Measurements from ENCODE around the gene ESPL1. TPM values are rescaled to one million over a fixed set of nuclear protein-coding genes. Genes with fewer than 3 reads are reported as not detected.

Gene ESPL1
- polyA plus RNA-seq (2013, experiment 1 of 2), result 22.4 TPM
- 21.1 TPM for polyA plus RNA-seq (2013, experiment 2 of 2)

DNA sequence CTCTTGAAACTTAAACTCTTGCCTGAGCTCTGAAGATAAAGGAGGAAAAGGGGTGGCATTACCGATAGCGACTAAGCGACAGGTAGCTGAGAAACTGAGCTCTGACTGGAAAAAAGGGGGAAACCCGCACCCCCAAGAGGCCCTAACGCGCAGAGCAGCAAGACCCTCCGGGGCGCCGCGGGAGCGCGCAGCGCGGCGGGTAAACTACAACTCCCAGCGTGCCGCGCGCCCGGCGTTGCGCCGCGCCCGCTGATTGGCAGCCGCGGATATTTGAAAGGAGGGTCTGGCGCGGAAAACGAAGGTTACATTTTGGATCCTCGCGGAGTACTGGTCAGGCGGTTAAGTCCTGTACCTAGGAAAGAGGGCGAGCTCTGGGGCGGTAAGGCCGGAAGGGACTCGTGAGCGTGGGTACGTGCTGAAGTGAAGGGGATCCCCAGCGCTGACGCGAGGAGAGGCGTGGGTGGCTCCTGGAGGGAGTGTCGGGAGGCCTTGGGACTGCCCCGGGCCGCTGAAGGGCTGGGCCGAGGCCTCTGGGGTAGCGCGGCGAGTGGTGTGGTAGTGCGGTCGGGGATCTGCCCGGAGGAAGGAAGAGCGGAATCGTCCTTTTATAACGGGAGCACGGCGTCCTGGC is at the start of gene ESPL1:
Gene ESPL1, plus strand, starts transcription at position 301 of the 631 bp plus-strand sequence. CDS start 468 bp downstream, outside the sequence.
- Histone ChIP-seq H3K9me3 (ENCODE audit: control insufficient read depth, low read length) (no peaks in the 10 kb centered on the region), H3K27ac (ENCODE audit: low read depth, low read length, severe bottlenecking) (no peak within 1 kb of the TSS), H3K4me1 (ENCODE audit: control insufficient read depth, insufficient read depth, low read length, poor library complexity, severe bottlenecking) (peaks cover 20% of the 10 kb centered on the region), H3K4me3 (ENCODE audit: extremely low read depth, insufficient read depth, low read length, poor library complexity, severe bottlenecking) (peak within 1 kb of the TSS; percentile 62), H3K36me3 (ENCODE audit: control insufficient read depth, insufficient read depth, low read length) (peaks cover 36% of the 10 kb centered on the region)
- WGBS, 2 experiments (ENCODE audit: insufficient coverage in 2 of 2), result 0 to 1% methylated on average over 39 to 46 of the region's 58 CpGs

DNA sequence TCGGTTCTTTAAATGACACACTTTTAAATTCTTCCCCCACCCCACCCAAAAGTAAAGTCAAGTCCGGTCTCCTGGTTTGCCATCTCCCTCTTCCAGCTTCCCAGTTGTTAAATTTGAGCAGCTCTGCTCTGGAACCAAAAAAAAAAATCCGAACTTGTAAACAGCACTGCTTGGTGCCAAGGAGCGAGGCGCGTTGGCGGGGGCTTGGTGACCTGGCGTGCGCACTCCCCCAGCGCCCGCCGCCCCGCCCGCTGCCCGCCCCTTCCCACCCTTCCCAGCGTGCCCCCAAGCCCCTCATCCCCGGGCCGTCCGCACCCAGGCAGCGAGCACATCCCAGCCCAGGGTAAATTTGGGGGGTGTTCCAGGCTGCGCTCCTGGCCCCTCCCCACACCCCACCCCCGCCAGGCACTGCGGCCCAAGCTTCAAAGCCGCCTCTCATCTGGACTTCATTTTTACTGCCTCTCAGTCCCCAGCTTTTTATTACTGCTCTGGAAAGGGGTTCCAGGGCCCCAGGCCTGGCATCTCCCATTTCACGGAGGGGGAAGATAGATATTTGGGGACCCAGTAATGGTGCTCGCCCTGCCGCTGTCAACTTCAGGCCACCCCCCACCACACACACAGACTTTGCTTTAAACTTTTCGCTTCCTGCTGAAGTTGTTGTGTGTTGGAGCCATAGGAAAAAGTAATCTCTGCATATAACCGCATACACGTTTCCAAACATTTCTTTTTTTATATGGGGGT is 49.4 kb upstream of the ESPL1 start:
- peaks cover 9% of the 10 kb centered on the region for H3K36me3 ChIP-seq (ENCODE audit: control insufficient read depth, insufficient read depth, low read length)
- no peak overlapping the region for H3K27ac ChIP-seq (ENCODE audit: low read depth, low read length, severe bottlenecking)
- H3K4me3 ChIP-seq (ENCODE audit: extremely low read depth, insufficient read depth, low read length, poor library complexity, severe bottlenecking), result peak overlapping the region; percentile 65
- no peaks in the 10 kb centered on the region for H3K9me3 ChIP-seq (ENCODE audit: control insufficient read depth, low read length)
- peaks cover 62% of the 10 kb centered on the region for H3K4me1 ChIP-seq (ENCODE audit: control insufficient read depth, insufficient read depth, low read length, poor library complexity, severe bottlenecking)
- WGBS, 2 experiments (ENCODE audit: insufficient coverage in 2 of 2), result 10 to 13% methylated on average over 8 to 9 of the region's 30 CpGs

DNA sequence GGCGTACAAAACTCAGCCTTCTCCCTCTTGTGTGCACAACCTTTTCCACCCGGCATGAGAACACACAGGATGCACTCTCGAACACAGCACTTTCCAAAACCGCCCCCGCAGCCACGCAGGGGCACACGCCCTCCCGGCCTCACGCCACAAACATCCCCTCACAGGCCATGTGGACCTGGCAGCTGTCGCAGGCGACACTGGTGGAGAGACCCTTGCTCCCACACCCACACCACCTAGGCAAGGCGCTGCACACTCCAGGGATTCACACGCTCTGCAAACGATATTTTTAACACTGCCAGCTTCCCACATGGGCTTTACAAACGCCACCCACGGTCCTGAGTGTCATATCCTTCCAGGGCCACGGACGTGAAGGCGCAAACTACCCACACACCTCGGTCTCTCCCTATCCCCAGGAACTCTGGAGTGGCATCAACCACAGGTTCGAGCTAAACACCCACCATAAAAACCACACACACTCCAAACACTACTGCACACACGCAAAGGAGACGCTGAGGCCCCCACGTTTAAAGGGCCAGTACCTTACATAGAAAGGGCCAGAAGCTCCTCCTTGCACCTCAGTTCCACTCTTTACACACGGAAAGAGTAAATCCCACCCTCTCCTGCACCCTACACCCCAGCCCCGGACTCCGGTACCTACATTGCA is 48.7 kb upstream of the ESPL1 start:
- Histone ChIP-seq H3K9me3 (ENCODE audit: control insufficient read depth, low read length) (no peaks in the 10 kb centered on the region), H3K27ac (ENCODE audit: low read depth, low read length, severe bottlenecking) (no peak overlapping the region), H3K4me3 (ENCODE audit: extremely low read depth, insufficient read depth, low read length, poor library complexity, severe bottlenecking) (peak overlapping the region; percentile 65), H3K36me3 (ENCODE audit: control insufficient read depth, insufficient read depth, low read length) (peaks cover 6% of the 10 kb centered on the region), H3K4me1 (ENCODE audit: control insufficient read depth, insufficient read depth, low read length, poor library complexity, severe bottlenecking) (peaks cover 66% of the 10 kb centered on the region)
- WGBS, 2 experiments (ENCODE audit: insufficient coverage in 2 of 2), result 3% methylated on average over 26 of the region's 27 CpGs

DNA sequence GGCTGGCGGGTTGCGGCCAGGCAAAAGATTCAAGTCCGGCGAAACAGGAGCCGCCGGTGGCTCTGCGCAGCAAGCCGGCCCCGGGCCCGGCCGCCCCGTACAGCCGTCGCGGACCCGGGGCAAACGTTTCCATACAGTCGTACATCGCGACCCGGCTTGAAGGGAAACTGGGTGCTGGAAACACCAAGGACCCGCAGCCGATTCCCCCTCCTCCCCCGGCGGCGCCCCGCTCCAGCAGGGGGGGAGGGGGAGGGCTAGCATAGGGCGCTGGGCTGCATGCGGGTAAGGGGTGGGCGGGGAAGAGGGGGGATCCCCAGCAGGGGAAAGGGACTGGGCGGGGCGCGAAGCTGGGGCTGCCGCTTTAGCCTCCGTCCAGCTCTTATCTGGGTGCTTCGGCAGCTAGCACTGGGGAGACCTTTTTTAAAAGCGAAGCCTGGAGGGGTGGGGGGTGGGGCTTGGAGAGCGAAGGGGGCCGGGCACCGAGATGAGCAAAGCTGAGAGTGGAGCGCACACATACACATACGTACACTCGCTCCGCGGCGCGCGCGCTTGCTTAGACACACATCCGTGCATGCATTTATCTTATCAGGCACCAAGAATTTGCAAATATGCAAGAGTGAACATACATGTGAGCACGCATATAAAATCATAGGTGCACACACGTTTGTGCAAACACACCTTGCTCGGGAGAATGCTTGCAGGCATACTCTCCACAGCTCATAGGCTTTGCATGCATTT is 48.0 kb upstream of the ESPL1 start:
- peaks cover 66% of the 10 kb centered on the region for H3K4me1 ChIP-seq (ENCODE audit: control insufficient read depth, insufficient read depth, low read length, poor library complexity, severe bottlenecking)
- WGBS, 2 experiments (ENCODE audit: insufficient coverage in 2 of 2), result 0 to 1% methylated on average over 25 to 36 of the region's 53 CpGs
- H3K27ac ChIP-seq (ENCODE audit: low read depth, low read length, severe bottlenecking), result peak overlapping the region; percentile 73
- H3K9me3 ChIP-seq (ENCODE audit: control insufficient read depth, low read length), result no peaks in the 10 kb centered on the region
- peaks cover 3% of the 10 kb centered on the region for H3K36me3 ChIP-seq (ENCODE audit: control insufficient read depth, insufficient read depth, low read length)
- H3K4me3 ChIP-seq (ENCODE audit: extremely low read depth, insufficient read depth, low read length, poor library complexity, severe bottlenecking), result peak overlapping the region; percentile 65

DNA sequence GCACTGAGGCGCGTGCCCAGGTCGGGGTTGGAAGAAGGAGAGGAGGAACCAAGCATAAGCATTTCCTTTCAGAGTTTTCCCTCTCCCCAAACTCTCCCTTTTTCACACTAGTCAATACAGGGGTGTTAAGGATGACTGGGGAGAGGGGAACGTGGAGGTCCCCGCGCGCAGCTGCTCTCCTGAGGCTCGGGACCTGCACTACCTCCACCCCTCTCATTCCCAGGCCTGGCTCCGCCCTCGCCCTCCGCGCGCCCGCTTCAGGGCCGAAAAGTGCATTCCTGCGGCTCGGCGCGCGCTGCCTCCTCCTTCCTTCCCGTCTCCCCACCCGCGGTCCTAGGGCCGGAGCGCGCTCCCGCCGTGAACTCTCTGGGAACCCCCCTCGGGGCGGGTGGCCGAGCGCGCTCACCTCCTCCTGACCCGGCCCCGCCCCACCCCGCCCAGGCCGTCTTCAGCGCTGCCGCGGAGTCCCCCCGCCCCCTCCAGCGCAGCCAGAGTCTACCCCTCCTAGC is 47.4 kb upstream of the ESPL1 start:
- 0% methylated on average over 11 to 26 of the region's 42 CpGs for WGBS, 2 experiments (ENCODE audit: insufficient coverage in 2 of 2)
- H3K4me1 ChIP-seq (ENCODE audit: control insufficient read depth, insufficient read depth, low read length, poor library complexity, severe bottlenecking), result peaks cover 66% of the 10 kb centered on the region
- no peaks in the 10 kb centered on the region for H3K9me3 ChIP-seq (ENCODE audit: control insufficient read depth, low read length)
- peak overlapping the region; percentile 93 for H3K27ac ChIP-seq (ENCODE audit: low read depth, low read length, severe bottlenecking)
- no peaks in the 10 kb centered on the region for H3K36me3 ChIP-seq (ENCODE audit: control insufficient read depth, insufficient read depth, low read length)
- peak overlapping the region; percentile 65 for H3K4me3 ChIP-seq (ENCODE audit: extremely low read depth, insufficient read depth, low read length, poor library complexity, severe bottlenecking)

DNA sequence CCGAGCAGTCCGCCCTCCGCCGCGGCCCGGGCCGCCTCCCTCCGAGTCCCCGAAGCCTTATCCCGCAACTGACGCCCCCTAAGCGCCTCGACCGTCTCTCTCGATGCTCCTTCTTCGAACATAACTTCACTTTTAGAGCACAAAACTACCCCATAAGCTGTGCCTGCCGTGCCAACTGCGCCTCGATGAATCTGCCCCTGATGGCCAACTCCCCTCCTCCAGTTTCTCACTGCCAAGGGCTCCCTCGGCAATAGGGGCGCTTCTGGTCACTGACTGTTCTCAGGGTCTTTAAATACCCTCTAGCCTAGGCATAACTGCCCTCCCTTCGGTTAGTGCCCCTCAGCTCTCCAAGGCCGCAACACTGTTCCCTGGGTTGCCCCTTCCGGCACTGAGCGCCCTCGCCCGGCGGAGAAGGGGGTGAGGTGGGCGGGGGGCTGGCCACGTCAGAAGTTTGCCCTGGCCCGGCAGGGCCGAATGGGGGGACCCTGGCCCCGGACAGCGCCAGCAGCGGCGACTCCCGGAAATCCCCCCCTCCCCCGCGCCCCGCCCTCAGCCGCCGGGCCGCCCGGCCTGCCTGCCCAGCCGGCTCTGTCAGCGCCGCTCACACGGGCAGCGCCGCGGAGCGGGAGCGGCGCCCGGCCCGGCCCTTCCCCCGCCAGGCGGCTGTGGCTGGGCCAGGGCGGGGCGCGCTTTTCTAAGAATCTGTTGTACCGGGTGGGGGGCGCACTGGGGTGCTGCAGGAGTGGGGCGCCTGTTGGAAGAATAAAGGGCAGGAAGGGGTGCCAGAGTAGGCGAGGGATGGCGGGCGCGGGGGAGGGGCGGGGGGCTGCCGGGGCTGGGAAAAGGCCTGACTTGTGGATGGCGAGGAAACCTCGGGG is 46.7 kb upstream of the ESPL1 start:
- Histone ChIP-seq H3K36me3 (ENCODE audit: control insufficient read depth, insufficient read depth, low read length) (no peaks in the 10 kb centered on the region), H3K4me1 (ENCODE audit: control insufficient read depth, insufficient read depth, low read length, poor library complexity, severe bottlenecking) (peaks cover 61% of the 10 kb centered on the region), H3K27ac (ENCODE audit: low read depth, low read length, severe bottlenecking) (peak overlapping the region; percentile 93), H3K9me3 (ENCODE audit: control insufficient read depth, low read length) (no peaks in the 10 kb centered on the region), H3K4me3 (ENCODE audit: extremely low read depth, insufficient read depth, low read length, poor library complexity, severe bottlenecking) (peak overlapping the region; percentile 65)
- 0% methylated on average over 19 to 34 of the region's 72 CpGs for WGBS, 2 experiments (ENCODE audit: insufficient coverage in 2 of 2)

DNA sequence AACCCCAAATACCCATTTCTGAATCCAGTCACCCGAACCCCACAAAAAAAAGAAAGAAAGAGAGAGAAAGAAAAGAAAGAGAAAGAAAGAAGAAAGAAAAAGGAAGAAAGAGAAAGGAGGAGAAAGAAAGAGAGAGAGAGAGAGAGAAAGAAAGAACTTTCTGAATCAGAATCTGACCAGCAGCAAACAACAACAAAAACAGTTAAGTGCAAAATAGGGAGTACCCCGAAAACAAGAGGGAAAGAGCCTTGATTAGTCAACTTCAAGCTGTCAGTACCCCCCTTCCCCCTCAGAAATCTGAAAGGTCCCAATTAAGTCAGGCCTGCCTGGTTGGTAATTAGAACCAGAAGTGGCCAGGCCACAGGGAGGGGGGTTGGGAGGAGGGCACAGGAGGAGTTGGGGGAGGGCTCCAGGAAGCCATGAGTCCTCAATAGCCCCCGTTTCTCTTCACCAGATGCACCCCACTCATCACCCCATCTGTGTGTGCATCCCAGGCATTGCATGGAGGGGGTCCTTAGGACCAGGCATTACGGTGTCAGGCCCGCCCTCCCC is 45.9 kb upstream of the ESPL1 start:
- H3K36me3 ChIP-seq (ENCODE audit: control insufficient read depth, insufficient read depth, low read length), result peaks cover 2% of the 10 kb centered on the region
- no CpG with 5 or more reads among the region's 5 CpGs for WGBS, 2 experiments (ENCODE audit: insufficient coverage in 2 of 2)
- H3K27ac ChIP-seq (ENCODE audit: low read depth, low read length, severe bottlenecking), result peak overlapping the region; percentile 93
- H3K4me3 ChIP-seq (ENCODE audit: extremely low read depth, insufficient read depth, low read length, poor library complexity, severe bottlenecking), result peak overlapping the region; percentile 65
- no peaks in the 10 kb centered on the region for H3K9me3 ChIP-seq (ENCODE audit: control insufficient read depth, low read length)
- H3K4me1 ChIP-seq (ENCODE audit: control insufficient read depth, insufficient read depth, low read length, poor library complexity, severe bottlenecking), result peaks cover 58% of the 10 kb centered on the region

DNA sequence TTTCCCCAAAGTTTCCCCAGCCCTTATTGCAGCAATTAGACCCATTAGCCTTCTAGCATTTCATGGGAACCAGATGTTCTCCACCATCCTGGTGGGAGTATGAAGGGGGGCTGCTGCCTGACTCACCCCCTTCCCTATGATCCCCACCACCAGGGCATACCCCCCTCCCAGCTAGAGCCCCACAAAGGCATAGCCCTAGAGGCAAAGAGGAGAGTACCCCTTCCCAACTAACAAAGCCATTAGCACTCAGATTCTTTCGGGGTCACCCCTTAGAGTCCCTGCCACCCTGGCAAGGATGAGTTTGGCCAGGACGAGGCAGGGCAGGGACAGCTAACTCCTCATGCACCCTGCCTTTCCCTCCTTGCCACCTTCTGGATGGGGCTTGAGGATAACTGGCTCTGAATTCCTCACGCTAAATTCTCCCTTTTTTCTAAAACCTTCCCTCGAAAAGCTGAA is 45.3 kb upstream of the ESPL1 start:
- Histone ChIP-seq H3K4me3 (ENCODE audit: extremely low read depth, insufficient read depth, low read length, poor library complexity, severe bottlenecking) (no peak overlapping the region), H3K27ac (ENCODE audit: low read depth, low read length, severe bottlenecking) (peak overlapping the region; percentile 70), H3K4me1 (ENCODE audit: control insufficient read depth, insufficient read depth, low read length, poor library complexity, severe bottlenecking) (peaks cover 52% of the 10 kb centered on the region), H3K9me3 (ENCODE audit: control insufficient read depth, low read length) (no peaks in the 10 kb centered on the region), H3K36me3 (ENCODE audit: control insufficient read depth, insufficient read depth, low read length) (peaks cover 4% of the 10 kb centered on the region)
- 40 to 50% methylated on average over 1 to 2 of the region's 4 CpGs for WGBS, 2 experiments (ENCODE audit: insufficient coverage in 2 of 2)

DNA sequence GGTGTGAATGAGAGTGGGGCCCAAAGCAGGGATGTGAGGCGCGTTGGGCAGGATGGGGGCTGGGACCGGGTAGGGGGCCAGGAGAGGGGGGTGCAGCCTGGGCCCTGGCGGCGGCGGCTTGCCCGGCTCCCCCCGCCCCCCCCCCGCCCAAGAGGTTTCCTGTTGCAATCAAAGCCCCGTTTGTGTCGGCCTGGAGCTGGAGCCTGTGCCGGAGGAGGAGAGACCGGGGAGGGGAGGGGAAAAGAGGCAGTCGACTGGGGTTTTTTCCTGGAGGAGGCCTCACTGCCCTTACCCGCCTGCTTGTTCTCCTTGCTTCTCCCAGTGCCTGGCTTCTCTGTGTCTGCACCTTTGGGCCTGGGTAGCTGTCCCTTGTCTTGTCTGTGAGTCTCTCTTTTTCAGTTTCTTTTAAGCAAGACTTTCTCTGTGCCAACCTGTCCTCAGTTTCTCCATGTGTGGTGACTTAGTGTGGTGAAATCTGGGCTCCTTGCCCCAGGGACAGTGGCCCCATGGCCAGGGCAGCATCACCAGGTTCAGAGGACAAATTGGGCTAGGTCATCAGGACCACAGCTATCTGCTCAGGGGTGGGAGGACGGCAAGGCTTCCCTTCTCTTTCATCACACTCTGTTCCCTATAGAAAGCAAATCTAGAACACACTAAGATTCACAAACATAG is 44.6 kb upstream of the ESPL1 start:
- Histone ChIP-seq H3K4me1 (ENCODE audit: control insufficient read depth, insufficient read depth, low read length, poor library complexity, severe bottlenecking) (peaks cover 45% of the 10 kb centered on the region), H3K27ac (ENCODE audit: low read depth, low read length, severe bottlenecking) (peak overlapping the region; percentile 70), H3K4me3 (ENCODE audit: extremely low read depth, insufficient read depth, low read length, poor library complexity, severe bottlenecking) (no peak overlapping the region), H3K9me3 (ENCODE audit: control insufficient read depth, low read length) (no peaks in the 10 kb centered on the region), H3K36me3 (ENCODE audit: control insufficient read depth, insufficient read depth, low read length) (peaks cover 4% of the 10 kb centered on the region)
- 7 to 13% methylated on average over 5 to 11 of the region's 16 CpGs for WGBS, 2 experiments (ENCODE audit: insufficient coverage in 2 of 2)

Data from mesodermal cell (in vitro differentiated cells).